Upper lobe of left lung (tissue), 6 donors: ENCODE data around the gene TIMD4. TPM values are rescaled to one million over a fixed set of nuclear protein-coding genes. Genes with fewer than 3 reads are reported as not detected.

Source experiments
- ATAC-seq, 2 donors: fragments of 200-7000 bp; cut with Tn5 transposase; one replicate each; pipeline ENCODE4 v1.9.1; 2022; ENCODE audit warnings: mild to moderate bottlenecking in 2 of 2, moderate library complexity in 2 of 2; ENCODE audit not compliant: low FRiP score in 2 of 2
- DNase-seq, 2 donors: peaks; one replicate each; pipeline ENCODE4 v3.0.0-alpha.2; 2019 to 2020
- H3K27ac ChIP-seq, 4 donors: fragments of 200-600 bp; sonication (generic); one replicate each; pipeline ENCODE4 v1.5.1; 2016 to 2019
- H3K27me3 ChIP-seq, 4 donors: fragments of 200-600 bp; sonication (generic); one replicate each; pipeline ENCODE4 v1.5.1; 2017 to 2019
- H3K36me3 ChIP-seq, 4 donors: fragments of 200-600 bp; sonication (generic); one replicate each; pipeline ENCODE4 v1.5.1; 2016 to 2019
- H3K4me1 ChIP-seq, 4 donors: fragments of 200-600 bp; sonication (generic); one replicate each; pipeline ENCODE4 v1.5.1; 2018 to 2019
- H3K4me3 ChIP-seq, 4 donors: fragments of 200-600 bp; sonication (generic); one replicate each; pipeline ENCODE4 v1.5.1; 2017 to 2019; ENCODE audit warnings: mild to moderate bottlenecking in 2 of 4, moderate library complexity in 1 of 4
- H3K9me3 ChIP-seq, 4 donors: fragments of 200-600 bp; sonication (generic); one replicate each; pipeline ENCODE4 v1.5.1; 2018 to 2019
- EP300 ChIP-seq, 4 donors: sonication (generic); formaldehyde crosslinking; IDR thresholded peaks; one replicate each; pipeline ENCODE4 v1.5.1; 2017; ENCODE audit warnings: antibody characterized with exemption in 4 of 4, control low read depth in 2 of 4
- POLR2A ChIP-seq, 4 donors: fragments of 450-650 bp; IDR thresholded peaks; one replicate each; pipeline ENCODE4 v1.5.1; 2016 to 2017; ENCODE audit warnings: antibody characterized with exemption in 4 of 4, mild to moderate bottlenecking in 2 of 4
- POLR2AphosphoS5 ChIP-seq, 2 donors: sonication (generic); formaldehyde crosslinking; IDR thresholded peaks; one replicate each; pipeline ENCODE4 v1.5.1; 2017; ENCODE audit warnings: antibody characterized with exemption in 2 of 2
- WGBS, 2 donors: methylation state at CpG; one replicate each; pipeline ENCODE4 v1.1.5; 2017 to 2018; 5-methylcytosine and 5-hydroxymethylcytosine counted together
- total RNA-seq, 6 donors: library from RNA; depleted of rRNA in 4 of 6; stranded (reverse); fragments of >200 nt in 4 of 6; gene quantifications; one replicate each; pipeline versions ENCODE4 v1.1.0 to v1.2.1, GENCODE V29; 2016 to 2021
- TF ChIP-seq, protein P1 (sequence below), 6 experiments: fragments of 450-650 bp in 4 of 6; fragments of 200-600 bp in 2 of 6; sonication (generic) in 2 of 6; IDR thresholded peaks; one replicate each; pipeline ENCODE4 v1.5.1; 2016 to 2019; ENCODE audit warnings: antibody characterized with exemption in 6 of 6
- donor health status: DM: no; HTN: no; CAD: no; lungs with moderate emphysema.
- donor health status: DM: no; HTN: yes; CAD: no; lungs with severe emphysema.

The TIMD4 gene
- total RNA-seq, 6 donors from 2014 or later = 0.31 to 0.54 TPM; not detected in 4

- H3K4me1 ChIP-seq = no peaks in the 10 kb centered on the region
- no peaks in the 10 kb centered on the region for H3K9me3 ChIP-seq
- H3K27me3 ChIP-seq = no peaks in the 10 kb centered on the region
- H3K36me3 ChIP-seq = no peaks in the 10 kb centered on the region
- ATAC-seq (no peak), DNase-seq (no peak)
- WGBS, 2 donors = 89 to 92% methylated on average over 4 of the region's 4 CpGs
- H3K4me3 ChIP-seq = no peak overlapping the region
- TF ChIP-seq POLR2A (IDR thresholded peaks at IDR 0.05) = no peak
- TF ChIP-seq POLR2AphosphoS5 (IDR thresholded peaks at IDR 0.05) = no peak
- TF ChIP-seq, protein P1, sequence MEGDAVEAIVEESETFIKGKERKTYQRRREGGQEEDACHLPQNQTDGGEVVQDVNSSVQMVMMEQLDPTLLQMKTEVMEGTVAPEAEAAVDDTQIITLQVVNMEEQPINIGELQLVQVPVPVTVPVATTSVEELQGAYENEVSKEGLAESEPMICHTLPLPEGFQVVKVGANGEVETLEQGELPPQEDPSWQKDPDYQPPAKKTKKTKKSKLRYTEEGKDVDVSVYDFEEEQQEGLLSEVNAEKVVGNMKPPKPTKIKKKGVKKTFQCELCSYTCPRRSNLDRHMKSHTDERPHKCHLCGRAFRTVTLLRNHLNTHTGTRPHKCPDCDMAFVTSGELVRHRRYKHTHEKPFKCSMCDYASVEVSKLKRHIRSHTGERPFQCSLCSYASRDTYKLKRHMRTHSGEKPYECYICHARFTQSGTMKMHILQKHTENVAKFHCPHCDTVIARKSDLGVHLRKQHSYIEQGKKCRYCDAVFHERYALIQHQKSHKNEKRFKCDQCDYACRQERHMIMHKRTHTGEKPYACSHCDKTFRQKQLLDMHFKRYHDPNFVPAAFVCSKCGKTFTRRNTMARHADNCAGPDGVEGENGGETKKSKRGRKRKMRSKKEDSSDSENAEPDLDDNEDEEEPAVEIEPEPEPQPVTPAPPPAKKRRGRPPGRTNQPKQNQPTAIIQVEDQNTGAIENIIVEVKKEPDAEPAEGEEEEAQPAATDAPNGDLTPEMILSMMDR (IDR thresholded peaks at IDR 0.05) = no peak
- TF ChIP-seq EP300 (IDR thresholded peaks at IDR 0.05) = no peak
- H3K27ac ChIP-seq = no peak overlapping the region
Observed at GRCh38 chr5:156892864-156893263, 70.2 kb downstream of the TIMD4 start.

DNA sequence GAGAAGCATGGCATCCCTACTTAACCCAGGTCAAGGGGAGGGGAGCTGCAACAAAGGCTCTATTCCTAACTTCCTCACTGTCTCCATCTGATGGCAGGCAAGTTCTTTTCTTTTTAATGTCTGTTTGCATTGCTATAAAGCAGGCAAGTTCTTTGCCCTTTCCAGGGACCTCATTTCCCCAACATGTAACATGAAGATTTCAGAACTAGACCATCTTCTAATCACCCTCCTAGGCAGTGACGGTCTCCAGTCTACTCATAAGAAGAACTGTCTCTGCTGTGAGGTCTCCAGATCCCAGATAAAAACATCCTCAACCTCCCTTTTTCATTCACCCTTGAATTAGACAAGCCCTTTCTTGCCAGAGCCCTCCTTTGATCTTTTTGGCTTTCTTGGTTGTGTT is 70.8 kb downstream of the TIMD4 start:
- WGBS, 2 donors = 75 to 86% methylated on average over 1 of the region's 1 CpG
- no peaks in the 10 kb centered on the region for H3K27me3 ChIP-seq

DNA sequence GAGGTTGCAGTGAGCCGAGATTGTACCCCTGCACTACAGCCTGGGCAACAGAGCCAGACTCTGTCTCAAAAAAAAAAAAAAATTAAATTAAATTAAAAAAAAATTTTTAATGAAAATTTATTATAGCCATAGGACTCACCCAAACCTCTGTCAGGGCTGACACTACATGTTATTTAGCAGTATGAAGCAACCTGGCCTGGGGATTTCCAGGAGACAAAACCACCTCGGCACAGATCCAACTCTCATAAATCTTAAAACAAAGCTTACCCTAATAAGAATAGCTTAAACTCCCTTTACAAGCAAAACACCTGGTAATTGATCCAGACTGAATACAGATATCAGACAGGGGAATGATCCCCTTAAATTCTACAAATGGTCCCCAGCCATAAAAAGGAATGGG is 74.5 kb downstream of the TIMD4 start:
- Histone ChIP-seq H3K4me1 (no peaks in the 10 kb centered on the region), H3K27me3 (no peaks in the 10 kb centered on the region), H3K27ac (no peak overlapping the region), H3K4me3 (no peak overlapping the region), H3K36me3 (no peaks in the 10 kb centered on the region), H3K9me3 (no peaks in the 10 kb centered on the region)
- DNase-seq (no peak), ATAC-seq (no peak)
- TF ChIP-seq EP300 (IDR thresholded peaks at IDR 0.05) (no peak), POLR2A (IDR thresholded peaks at IDR 0.05) (no peak), POLR2AphosphoS5 (IDR thresholded peaks at IDR 0.05) (no peak)
- TF ChIP-seq, protein P1 (IDR thresholded peaks at IDR 0.05) = no peak
- WGBS, 2 donors = 88 to 94% methylated on average over 2 of the region's 2 CpGs

More for the DNA sequence above, 70.8 kb downstream of the TIMD4 start:
- DNase-seq (no peak), ATAC-seq (no peak)
- Histone ChIP-seq H3K36me3 (no peaks in the 10 kb centered on the region), H3K9me3 (no peaks in the 10 kb centered on the region), H3K27ac (no peak overlapping the region), H3K4me1 (no peaks in the 10 kb centered on the region), H3K4me3 (no peak overlapping the region)
- TF ChIP-seq POLR2AphosphoS5 (IDR thresholded peaks at IDR 0.05) (no peak), POLR2A (IDR thresholded peaks at IDR 0.05) (no peak), EP300 (IDR thresholded peaks at IDR 0.05) (no peak)
- TF ChIP-seq, protein P1 (IDR thresholded peaks at IDR 0.05) = no peak

DNA sequence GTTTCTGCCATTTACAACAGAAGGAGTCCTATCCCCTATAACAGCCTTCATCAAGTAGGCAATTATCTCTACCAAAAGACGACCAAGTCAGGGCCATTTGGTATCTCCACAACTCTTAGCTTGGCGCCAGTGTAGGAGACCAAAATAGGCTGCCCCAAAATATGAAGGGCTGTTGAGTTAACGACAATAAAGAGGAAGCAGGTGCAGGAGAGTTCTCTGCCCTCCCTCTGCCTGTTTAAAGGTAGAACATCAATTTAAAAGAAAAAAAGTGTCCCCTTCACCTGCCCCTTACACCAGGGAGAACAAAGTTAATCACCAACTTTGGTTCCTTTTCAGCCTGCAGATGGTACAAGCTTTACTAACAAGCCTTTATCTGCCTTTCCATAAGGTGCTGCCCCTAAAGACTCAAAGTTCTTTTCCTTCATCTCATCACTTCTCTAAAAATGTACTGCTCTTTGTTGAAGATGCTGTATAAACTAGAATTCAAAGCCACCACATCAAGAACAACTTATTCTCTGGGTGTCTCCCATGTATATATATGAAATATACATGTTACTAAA is 79.6 kb downstream of the TIMD4 start:
- H3K27ac ChIP-seq = no peak overlapping the region
- no peaks in the 10 kb centered on the region for H3K4me1 ChIP-seq
- no peak overlapping the region for H3K4me3 ChIP-seq
- TF ChIP-seq POLR2AphosphoS5 (IDR thresholded peaks at IDR 0.05) (no peak), POLR2A (IDR thresholded peaks at IDR 0.05) (no peak), EP300 (IDR thresholded peaks at IDR 0.05) (no peak)
- TF ChIP-seq, protein P1 (IDR thresholded peaks at IDR 0.05) = no peak
- ATAC-seq = no peak
- DNase-seq = no peak
- H3K9me3 ChIP-seq = no peaks in the 10 kb centered on the region
- no peaks in the 10 kb centered on the region for H3K36me3 ChIP-seq
- 61 to 68% methylated on average over 3 of the region's 3 CpGs for WGBS, 2 donors
- no peaks in the 10 kb centered on the region for H3K27me3 ChIP-seq

DNA sequence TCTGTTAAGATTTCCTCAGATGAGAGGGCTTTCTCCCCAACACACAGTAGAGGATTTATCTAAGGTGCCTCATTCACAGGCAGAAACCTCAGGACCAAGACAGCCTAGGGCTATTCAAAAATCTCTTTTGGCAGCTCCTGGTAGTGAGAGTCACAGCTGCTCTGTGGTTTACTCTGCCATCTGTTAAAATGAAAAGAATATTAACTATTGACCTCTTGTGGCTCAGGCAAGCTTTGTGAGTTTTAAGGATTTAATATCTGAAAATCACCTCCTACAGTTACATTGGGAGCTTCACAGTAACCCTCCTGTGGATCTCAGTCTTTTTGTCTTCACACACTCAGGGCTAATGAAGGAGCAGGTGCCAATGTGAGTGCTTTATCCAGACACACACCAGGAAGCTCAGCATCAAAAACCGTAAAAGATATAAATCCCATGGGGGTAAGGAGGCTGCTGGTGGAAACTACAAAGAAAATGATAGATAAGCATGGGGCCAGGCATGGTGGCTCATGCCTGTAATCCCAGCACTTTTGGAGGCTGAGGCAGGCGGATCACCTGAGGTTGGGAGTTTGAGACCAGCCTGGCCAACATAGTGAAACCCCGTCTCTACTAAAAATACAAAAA is 83.3 kb downstream of the TIMD4 start:
- 82 to 84% methylated on average over 3 of the region's 3 CpGs for WGBS, 2 donors
- no peak overlapping the region for H3K4me3 ChIP-seq

More for the DNA sequence above, 83.3 kb downstream of the TIMD4 start:
- no peaks in the 10 kb centered on the region for H3K27me3 ChIP-seq
- H3K36me3 ChIP-seq = no peaks in the 10 kb centered on the region
- DNase-seq (no peak), ATAC-seq (no peak)
- TF ChIP-seq POLR2AphosphoS5 (IDR thresholded peaks at IDR 0.05) = no peak
- no peak for TF ChIP-seq POLR2A (IDR thresholded peaks at IDR 0.05)
- TF ChIP-seq EP300 (IDR thresholded peaks at IDR 0.05) = no peak
- TF ChIP-seq, protein P1 (IDR thresholded peaks at IDR 0.05) = no peak
- H3K27ac ChIP-seq = no peak overlapping the region
- no peaks in the 10 kb centered on the region for H3K9me3 ChIP-seq
- H3K4me1 ChIP-seq = no peaks in the 10 kb centered on the region
